ENCODE data around the gene NHLRC4.

NHLRC4 gene

DNA sequence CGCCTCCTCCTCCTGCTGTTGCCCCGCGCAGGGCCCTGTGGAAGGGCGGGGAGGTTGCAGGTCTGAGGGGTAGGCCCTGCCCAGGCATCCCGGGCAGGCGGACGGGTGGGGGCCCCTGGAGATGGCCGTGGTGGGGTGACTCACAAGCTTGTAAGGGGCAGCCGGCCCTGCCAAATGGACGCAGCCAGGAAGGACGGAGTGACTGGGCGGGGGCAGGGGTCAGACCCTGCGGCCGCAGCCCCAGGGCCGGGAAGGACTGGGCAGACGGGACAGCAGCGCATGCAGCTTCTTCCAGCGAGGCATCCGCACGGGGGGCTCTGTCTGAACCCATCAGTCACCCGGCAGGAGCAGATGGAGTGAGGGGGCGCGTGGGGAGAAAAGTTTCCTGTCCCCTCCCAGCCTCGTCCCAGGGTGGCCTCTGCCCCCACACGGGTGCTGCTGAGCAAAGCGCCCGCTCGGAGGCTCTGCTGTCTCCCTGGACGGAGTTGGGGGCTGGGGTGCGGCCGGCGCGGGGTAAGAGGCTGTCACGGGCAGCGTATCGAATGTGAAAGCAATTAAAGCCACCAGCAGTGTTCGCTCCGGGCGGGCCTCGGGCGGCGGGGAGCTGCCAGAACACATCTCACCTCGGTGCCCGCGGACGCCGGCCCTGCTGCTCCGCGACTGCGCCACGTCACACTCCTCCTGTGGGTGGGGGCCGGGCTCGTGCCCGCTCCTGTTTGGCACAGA lies 12.0 kb upstream of the NHLRC4 start:
- no peak for DNase-seq

DNA sequence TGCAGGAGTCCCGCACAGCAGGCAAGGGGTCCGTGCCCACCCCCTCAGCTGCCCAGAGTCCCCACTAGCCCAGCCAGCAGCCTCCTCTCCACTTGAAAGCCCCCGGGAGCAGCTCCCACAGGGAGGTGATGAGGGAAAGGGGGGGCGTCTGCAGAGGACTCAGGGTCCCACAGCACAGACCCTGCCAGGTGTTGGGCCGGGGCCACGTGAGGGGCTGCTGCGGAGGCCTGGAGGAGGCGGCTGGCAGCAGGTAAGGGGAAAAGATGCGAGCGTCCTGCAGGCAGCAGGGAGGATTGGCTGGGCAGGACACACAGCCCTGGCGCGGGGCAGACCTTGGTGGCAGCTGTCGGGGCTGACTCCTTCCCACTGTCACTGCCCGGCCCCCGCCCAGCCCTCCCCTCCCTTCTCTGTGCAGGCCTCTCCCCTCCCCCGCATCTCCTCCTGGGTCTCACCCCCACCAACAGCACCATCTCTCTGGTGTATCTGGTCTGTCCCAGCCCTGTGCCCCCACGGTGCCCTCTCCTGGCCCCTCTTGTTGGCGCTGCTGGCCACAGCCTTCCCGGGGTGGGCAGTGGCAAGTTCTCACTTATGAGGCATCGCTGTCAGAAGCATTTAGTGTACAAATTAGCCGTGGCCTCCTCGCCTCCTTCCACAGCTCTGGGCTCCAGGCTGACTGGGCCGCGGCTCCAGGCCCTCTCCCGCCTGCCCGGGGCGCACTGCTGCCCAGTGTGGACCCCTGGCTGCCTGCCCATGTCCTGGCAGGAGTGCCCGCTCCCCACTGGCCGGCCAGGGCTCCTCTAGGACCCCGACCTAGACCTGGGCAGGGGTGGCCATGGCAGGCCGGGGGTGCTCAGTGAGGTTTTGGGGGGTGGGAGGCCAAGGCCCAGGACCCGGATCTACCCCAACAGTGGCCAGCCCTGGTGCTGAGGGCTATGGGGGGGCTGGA lies 11.0 kb upstream of the NHLRC4 start:
- DNase-seq: no peak

DNA sequence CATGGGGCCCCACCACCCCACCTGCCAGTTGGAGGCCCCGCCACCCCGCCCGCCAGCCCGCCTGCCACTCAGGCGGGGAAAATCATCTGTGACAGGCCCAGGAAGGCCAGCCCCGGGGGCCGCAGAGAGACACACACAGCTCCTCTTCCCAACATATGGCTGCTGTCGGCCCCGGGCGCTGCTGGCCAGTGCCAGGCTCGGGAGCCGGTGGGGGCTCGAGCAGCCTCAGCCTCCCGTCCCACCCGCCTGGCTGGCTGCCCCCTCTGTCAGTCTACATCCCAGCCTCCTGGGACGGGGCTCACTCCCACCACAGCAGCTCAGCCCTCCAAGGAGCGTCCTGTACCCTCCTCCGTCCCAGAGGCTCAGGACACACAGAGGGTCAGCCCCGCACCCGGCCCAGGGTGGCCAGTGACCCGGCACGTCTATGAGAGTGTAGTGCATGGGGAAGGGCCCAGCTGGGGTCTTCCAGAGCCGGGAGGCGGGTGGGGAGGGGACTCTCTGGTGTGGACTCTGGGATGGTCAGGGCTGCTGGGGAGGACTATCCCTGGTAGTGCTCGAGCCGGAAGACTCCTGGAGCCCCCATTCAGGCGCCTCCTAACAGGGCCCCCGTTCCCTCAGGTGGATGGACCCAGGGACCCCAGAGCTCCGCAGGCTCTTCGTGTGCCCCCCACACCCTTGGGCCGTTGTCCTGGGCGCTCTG lies 10.2 kb upstream of the NHLRC4 start:
- DNase-seq: no peak

DNA sequence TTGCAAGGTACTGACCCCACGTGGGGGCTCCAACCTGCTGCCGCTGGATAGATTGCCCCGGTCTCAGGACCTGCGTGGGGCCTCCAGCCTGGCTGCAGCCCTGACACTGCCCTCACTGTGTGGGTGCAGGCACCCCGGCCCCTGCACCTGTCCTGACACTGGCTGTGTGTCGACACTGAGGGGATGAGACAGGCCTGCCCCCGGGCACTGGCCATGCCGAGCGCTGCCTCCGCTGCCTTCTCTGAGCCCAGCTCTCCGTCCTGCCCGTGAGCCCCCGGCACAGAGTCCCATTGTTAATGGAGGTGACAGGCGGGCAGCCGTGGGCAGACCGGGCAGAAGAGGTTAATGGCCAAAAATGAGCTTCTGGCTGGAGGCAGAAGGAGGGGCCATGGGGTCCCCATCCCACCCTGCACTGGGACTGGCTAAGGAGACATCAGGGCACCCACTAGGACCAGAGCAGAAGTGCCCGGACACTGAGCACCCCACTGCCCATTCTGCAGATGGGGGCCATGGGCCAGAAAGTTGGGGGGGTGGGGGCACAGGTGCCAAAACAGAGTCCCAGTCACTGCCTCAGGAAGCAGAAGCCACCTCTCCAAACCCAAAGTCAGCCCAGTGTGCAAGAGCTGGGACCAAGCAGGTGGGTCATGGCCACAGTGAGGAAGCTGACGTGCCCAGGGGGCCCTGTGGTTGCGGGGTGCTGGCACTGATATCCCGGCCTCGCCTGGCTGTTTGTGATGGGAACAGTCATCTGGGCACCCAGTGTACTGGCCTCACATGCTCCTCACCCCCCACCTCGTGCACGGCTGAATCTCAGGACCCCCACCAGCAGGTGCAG lies 9.1 kb upstream of the NHLRC4 start:
- no peak for DNase-seq

DNA sequence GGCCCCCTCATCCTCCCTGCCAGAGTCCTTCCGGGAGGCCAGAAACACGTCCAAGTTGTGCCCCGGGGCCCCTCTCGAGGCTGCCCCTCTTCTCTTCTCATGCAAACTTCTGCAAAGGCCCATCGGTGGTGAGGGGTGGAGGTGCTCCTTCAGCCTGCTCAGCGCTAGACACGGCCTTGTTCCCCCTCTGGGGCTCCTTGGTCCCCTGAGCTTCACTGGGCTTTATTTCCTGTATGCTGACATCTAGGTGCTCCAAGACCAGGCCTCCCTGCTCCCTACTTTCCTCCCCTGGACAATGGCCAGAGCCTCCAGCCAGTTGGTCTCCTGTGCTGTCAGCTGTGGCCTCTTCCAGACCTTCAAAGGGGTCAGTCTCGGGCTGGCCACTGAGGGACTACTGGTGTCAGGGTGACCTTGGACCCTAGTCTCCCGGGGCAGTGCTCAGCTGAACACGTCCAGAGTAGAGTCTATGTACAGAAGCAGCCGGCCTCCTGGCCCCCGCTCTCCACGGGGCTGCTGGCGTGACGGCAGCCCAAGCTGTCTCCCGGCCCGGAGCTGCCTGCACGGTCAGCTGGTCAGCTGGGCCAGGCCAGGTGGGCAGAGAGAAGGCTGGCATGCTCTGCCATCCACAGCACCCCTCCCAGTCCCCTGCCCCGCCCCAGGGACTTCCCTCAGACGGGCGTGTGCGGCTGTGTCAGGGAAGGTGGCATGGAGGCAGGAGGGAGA lies 8.3 kb upstream of the NHLRC4 start:
- DNase-seq: no peak

DNA sequence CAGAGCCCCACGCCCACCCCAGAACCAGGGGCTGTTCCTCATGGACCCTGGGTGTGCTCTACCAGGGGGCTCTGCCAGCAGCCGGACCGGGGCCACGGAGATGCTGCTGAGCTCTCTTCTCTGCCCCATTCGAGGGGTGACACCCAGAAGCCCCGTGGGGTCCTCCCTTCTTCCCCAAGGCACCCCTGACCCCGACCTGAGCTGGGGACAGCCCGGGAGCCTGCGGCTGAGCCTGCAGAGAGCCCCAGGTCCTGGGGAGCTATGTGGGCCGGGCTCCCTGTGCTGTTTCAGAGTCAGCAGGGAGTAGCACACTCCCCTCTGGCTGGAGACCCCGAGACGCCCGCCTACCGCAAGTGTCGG lies 7.8 kb upstream of the NHLRC4 start:
- DNase-seq: no peak

DNA sequence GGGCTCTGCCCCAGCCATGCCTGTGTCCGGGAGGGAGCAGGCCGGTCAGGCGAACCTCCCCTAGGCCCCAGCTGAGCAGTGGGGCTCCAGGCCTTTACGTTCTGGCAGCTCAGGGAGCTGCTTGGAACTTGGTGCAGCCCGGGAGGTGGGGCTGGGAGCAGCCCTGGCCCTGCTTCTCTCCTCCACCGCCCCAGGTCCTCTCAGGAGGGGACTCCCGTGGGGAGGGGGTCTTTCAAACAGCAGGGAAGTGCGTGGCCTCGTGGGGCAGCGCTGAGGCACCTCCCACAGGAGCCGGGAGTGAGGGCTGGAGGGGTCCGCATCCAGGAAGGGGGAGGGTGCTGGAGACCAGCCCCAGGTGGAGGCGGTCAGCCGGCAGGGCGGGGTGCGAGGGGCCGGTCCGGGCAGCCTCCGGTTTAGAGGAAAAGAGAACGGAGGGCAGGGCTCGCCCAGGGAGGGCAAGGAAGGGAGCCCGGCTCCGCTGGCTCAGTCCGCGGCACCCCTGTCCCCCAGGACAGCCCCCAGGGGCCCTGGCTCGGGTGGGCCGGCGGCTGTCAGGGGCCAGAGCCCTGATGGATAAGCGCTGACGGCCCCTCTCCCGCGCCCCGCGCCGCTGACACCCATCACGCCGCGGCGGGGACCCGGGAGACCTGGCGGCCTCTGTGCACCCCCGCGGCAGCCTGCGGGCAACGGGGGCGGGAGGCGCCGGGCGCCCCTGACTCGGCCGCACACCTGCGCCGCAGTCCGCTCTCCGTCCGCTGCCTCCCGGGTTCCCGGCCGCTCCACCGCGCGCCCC lies 7.2 kb upstream of the NHLRC4 start:
- DNase-seq: no peak

DNA sequence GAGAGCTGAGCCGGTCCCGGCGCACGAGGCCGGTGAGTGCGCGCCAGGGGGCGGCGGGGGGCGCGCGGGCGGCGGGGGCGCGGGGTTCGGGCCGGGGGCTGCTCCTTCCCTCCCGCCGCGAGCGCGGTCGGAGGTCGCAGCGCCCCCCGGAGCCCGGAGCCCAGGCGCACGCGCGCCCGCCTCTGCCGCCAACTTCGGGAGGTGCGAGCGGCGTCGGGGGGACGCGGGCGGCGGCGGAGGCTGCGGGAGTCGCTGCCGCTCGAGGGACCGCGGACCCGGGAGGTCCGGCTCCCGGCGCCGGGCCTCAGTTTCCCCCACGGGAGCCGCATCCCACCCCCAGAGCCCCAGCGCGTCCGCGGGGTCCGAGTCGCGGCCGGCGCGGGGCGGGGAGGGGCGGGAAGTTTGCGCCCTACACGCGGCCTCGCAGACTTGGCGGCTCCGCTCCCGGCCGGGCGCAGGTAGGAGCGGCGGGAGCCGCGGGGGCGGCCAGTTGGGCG lies 6.6 kb upstream of the NHLRC4 start, which contains the start of gene PRR35:
Gene PRR35, plus strand, starts transcription at position 191 of the 497 bp plus-strand sequence. CDS start 2,901 bp downstream, outside the sequence.
- no peak for DNase-seq

DNA sequence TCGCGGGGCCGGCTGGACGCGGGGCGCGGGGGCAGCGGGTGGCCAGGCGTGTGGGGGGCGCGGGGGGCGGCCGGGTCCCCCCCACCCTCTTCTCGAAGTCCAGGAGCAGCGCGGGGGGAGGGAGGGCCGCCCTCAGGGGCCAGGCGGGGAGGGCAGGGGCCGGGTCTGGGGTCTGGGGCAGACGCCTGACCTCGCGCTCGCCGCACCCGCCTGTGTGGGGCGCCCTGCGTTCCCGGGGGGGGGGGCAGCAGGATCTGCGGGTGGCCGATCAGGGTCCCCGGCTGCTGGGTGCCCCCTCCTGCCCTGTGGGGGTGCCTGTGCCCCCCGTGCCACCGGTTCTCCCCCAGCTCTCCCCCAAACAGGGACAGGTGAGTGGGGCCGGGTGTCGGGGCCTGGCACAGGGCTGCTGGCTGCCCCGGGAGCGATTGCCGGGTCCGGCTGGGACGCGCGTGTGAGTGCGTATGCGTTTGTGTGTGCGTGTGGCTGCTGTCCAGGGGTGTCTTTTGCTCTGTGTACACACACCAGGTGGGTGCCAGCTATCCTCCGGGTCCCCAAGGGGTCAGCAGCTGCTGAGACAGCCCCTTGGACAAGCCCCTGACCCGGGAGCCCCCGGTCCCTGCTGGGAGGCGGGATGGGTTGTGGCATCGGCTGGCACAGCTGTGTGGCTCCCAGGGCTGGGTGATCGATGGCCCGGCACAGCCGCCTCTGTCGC lies 5.9 kb upstream of the NHLRC4 start:
- DNase-seq: no peak

DNA sequence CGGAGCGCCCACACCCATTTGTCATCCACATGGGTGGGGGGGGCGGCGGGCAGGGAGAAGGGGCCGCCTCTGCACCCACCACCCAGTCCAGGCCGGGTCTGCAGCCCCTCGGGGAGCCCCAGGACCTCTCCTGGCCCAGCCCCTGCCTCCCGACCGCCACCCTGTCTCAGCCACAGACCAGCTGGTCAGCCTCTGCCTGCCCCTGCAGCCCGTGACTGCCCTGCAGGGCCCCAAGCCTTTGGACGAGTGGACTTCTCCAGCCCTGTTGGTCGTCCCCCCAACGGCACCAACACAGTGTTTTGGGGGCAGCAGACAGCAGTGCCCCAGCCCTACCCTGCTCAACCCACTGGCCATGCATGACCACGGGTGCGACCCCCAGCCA lies 5.4 kb upstream of the NHLRC4 start:
- DNase-seq: no peak

DNA sequence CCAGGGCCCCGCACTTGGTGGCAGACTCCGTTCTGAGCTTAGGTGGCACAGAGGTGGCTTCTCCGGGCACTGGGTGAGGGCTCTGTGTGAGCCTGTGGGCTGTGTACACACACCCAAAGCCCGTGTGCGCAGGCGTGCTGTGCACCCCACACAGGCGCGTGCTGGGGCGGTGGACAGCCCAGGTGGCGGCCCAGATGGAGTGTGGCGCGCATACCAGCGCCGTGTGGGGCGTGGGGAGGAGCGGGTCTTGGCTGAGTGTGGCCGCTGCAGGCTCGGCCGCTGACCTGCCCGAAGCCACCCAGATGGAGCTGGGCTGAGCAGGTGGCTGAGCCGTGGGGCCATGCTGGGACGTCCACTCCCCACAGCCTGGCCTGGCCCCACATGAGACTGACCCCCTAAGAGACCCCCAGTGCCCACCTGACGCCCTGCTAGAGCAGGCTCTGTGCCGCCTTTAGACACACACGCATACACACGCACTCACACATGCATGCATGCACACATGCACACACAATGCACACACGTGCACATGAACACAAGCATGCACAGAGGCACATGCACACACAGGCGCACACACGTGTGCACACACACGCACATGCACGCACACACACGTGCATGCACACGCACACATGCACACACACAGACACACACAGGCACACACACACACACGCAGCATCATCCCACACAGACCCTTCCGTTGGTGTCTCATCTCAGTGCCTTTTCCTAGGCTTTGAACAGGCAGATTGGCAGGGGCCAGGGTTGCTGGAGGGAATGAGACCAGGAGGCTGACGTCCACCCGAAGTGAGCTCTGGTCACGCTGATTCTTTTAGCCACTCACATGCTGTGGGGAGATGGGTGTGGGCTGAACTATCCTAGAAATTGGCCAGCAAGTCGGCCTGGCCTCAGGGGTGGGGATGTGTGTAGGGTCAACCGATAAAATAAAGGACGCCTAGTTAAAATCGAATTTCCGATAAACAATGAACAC lies 4.6 kb upstream of the NHLRC4 start:
- DNase-seq: no peak

DNA sequence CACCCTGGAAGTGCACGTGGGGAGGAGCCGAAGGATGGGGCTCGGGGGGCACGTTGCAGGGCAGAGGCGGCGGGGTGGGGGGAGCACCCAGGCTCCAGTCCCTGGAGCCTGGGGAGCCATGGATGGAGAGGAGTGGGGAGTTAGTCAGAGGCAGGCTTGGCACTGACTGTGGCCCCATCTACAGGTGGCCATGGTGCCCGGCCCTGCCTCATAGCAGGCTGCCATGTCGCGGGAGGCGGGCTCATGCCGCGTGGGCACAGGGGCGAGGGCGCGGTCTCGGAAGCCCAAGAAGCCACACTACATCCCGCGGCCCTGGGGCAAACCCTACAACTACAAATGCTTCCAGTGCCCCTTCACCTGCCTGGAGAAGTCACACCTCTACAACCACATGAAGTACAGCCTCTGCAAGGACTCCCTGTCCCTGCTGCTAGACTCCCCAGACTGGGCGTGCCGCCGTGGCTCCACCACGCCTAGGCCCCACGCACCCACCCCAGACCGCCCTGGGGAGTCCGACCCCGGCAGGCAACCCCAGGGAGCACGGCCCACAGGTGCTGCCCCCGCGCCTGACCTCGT lies 3.6 kb upstream of the NHLRC4 start:
- no peak for DNase-seq

DNA sequence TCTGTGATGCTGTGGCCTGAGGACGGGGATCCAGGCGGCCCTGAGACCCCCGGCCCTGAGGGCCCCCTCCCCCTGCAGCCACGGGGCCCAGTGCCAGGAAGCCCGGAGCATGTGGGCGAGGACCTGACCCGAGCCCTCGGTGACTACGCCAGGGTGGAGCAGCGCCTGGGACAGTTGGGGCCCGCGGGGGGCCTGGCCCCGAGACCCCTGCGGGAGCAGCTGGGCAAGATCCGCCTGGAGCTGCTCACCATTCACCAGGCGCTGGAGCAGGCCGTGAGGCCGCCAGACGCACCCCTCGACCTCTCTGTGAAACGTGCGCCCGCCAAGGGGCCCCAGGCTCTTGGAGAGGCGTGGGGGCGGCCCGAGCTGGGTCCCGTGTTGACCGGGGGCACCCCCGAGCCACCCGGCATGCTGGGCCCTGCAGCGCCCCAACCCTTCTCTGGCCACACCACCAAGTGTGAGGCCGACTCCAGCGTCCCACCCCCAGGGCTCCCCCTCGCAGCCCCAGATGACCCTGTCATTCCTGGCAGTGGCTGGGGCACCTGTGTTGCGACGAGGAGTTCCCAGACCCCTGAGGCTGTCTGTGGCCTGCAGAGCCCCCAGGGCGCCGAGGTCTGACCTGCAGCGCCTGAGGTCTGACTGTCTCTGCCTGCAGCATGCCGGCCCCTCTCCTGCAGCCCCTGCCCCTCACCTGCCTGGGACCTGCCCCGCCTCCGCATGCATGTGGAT lies 2.0 kb upstream of the NHLRC4 start:
- no peak for DNase-seq

DNA sequence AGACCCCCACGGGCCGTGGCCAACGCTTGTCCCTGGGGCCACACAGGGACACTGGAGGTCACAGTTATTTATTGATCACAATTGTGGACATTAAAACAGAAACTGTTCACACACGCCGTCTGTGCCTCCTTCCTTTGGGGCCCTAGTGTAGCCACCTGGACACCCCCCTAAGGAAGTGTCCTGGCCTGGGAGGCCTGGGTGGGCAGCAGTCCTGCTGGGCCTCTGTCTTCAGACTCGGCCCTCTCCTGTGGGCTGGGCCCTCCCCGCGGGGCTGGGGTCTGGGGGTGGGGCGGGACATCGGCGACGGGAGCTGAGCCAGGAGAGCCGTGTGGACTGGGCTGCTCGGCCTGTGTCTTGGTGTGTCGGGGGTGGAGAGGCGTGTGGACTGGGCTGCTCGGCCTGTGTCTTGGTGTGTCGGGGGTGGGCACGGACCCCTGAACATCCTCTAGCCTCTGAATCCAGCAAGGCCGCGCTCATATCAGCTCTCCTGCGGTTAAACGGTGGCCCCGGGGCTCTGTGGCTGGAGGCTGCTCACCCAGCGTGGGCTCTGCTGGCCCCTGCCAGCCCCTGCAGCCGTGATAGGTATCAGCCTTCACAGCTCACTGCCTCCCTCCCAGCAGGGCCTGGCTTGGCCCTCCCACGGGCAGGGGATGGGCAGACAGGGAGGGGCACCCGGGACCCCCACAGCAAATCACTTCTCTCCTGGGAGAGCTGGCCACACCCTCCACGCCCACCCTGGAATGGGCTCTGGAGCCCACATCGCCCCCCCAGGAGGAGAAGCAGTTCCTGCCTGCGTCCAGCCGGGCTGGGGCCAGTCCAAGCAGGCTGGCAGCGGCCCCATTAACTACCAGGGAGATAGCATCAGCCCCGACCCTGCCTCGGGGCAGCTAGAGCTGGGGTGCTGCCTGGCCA lies 1.1 kb upstream of the NHLRC4 start:
- no peak for DNase-seq

DNA sequence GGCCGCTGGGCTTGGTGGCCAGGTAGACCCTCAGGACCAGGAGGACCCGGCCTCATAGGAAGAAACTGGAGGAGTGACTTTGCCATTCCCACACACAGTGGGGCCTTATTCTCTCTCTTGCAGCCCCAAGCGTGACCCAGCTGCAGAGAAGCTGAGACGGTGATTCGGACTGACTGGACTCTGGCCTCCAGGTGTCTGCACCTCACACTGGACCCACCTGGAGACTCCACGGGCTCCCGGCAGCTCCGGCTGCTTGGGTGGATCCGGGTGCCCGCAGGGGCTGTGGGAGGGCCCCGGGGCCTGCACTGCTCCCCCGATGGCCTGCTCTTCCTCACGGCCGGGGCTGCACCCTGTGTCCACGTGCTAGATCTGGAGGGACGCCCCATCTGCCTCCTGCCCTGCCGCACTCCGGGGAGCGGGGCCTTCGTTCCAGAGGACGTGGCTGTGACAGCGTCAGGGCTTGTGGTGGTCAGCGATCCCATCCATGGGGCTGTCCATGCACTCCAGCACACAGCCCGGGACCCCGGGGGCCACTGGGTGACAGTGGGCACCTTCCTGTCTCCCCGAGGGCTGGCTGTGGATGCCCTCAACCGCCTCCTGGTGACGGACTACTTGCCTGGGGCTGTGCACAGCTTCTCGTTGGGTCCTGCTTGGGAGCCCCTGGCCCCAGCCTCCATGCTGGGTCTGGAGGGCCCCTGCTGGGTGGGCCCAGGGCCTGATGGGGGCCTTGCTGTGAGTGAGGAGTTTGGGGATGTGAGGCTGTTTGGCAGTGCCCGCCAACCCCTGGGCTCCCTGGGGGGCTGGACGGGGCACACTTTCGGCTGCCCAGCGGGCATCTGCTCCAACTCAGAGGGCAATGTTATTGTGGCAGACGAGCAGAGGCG lies 810 bp downstream of the NHLRC4 start:
- DNase-seq: no peak

Measured in CD4-positive, alpha-beta T cell treated with Interleukin-15 for 1 hour (primary cell).